ENCODE measurements around the gene PARVB. TPM values are rescaled to one million over a fixed set of nuclear protein-coding genes. Genes with fewer than 3 reads are reported as not detected.

The PARVB gene
- total and polyA plus RNA-seq, 2 donors (not counting 3 experiments of a cell fraction or from before 2014, with no cell fraction given), result 155 to 162 TPM

- Histone ChIP-seq H3K9ac (replicated peaks; ENCODE audit: extremely low read depth, insufficient read depth, low read length) (no peak overlapping the region), H3K9me3 (replicated peaks; ENCODE audit: control insufficient read depth, insufficient read depth, low read length) (no peaks in the 10 kb centered on the region), H3K36me3 (ENCODE audit: control insufficient read depth in 2 of 2, extremely low read depth in 1 of 2, insufficient read depth in 2 of 2, low read length in 2 of 2) (peaks cover 3 to 23% of the 10 kb centered on the region in 2 experiments), H3K27ac (ENCODE audit: insufficient read depth, low read depth, low read length) (no peak overlapping the region), H3K4me3 (replicated peaks in 1 of 3; ENCODE audit: insufficient read depth in 1 of 3, low read depth in 1 of 3, low read length in 3 of 3) (no peak overlapping the region), H3K4me2 (ENCODE audit: insufficient read depth, low read length) (no peak overlapping the region), H2AFZ (ENCODE audit: low read depth, low read length) (no peak overlapping the region), H3K4me1 (ENCODE audit: control insufficient read depth, extremely low read depth, insufficient read depth, low read length) (no peaks in the 10 kb centered on the region), H3K79me2 (ENCODE audit: control insufficient read depth, insufficient read depth, low read length) (peaks cover 4% of the 10 kb centered on the region), H3K27me3 (ENCODE audit: control insufficient read depth in 2 of 2, insufficient read depth in 2 of 2, low read length in 2 of 2) (no peaks in the 10 kb centered on the region), H3K9me1 (replicated peaks; ENCODE audit: control insufficient read depth, extremely low read depth, insufficient read depth, low read length) (no peaks in the 10 kb centered on the region), H4K20me1 (replicated peaks; ENCODE audit: control insufficient read depth, extremely low read depth, insufficient read depth, low read length) (no peaks in the 10 kb centered on the region)
- POLR2A ChIA-PET, result no interaction called here
- CTCF ChIA-PET, result no interaction called here
- DNase-seq (ENCODE audit: low read depth, low spot score) (no peak), FAIRE-seq (no peak)
- dilution Hi-C loops (cut with MboI; ENCODE audit: extremely low pct_ligation_motif_present, low sequenced_read_pairs) (no loop called here), intact Hi-C loops (cut with micrococcal nuclease) (no loop called here)
- TF ChIP-seq, protein P1, sequence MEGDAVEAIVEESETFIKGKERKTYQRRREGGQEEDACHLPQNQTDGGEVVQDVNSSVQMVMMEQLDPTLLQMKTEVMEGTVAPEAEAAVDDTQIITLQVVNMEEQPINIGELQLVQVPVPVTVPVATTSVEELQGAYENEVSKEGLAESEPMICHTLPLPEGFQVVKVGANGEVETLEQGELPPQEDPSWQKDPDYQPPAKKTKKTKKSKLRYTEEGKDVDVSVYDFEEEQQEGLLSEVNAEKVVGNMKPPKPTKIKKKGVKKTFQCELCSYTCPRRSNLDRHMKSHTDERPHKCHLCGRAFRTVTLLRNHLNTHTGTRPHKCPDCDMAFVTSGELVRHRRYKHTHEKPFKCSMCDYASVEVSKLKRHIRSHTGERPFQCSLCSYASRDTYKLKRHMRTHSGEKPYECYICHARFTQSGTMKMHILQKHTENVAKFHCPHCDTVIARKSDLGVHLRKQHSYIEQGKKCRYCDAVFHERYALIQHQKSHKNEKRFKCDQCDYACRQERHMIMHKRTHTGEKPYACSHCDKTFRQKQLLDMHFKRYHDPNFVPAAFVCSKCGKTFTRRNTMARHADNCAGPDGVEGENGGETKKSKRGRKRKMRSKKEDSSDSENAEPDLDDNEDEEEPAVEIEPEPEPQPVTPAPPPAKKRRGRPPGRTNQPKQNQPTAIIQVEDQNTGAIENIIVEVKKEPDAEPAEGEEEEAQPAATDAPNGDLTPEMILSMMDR (IDR thresholded peaks at IDR 0.05; ENCODE audit: extremely low read depth in 1 of 2, insufficient read depth in 1 of 2, low read depth in 1 of 2, low read length in 2 of 2), result no peak
- TF ChIP-seq EZH2 (IDR thresholded peaks at IDR 0.05; ENCODE audit: borderline replicate concordance, low read depth, low read length, severe bottlenecking), result no peak
- no peak for TF ChIP-seq GATA2 (IDR thresholded peaks at IDR 0.05; ENCODE audit: insufficient read depth, insufficient read length, low read depth, low read length)
- TF ChIP-seq POLR2A (IDR thresholded peaks at IDR 0.05; ENCODE audit: low read depth, low read length), result no peak
- no peak for TF ChIP-seq MYC (IDR thresholded peaks at IDR 0.05; ENCODE audit: low read depth, low read length)
- no peak for TF ChIP-seq POLR2AphosphoS5 (IDR thresholded peaks at IDR 0.05; ENCODE audit: insufficient read depth, low read depth, low read length)
- TF ChIP-seq JUN (IDR thresholded peaks at IDR 0.05; ENCODE audit: borderline replicate concordance, insufficient read depth, insufficient read length, low read depth), result no peak
- no peak for TF ChIP-seq FOS (IDR thresholded peaks at IDR 0.05; ENCODE audit: borderline replicate concordance, insufficient read depth, low read length)
- TF ChIP-seq, protein P2, sequence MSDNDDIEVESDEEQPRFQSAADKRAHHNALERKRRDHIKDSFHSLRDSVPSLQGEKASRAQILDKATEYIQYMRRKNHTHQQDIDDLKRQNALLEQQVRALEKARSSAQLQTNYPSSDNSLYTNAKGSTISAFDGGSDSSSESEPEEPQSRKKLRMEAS (IDR thresholded peaks at IDR 0.05; ENCODE audit: insufficient read depth, insufficient read length), result no peak
- no TSS peak for BruUV-seq (replicated peaks)
These were observed 93.6 kb downstream of the PARVB start for GRCh38 chr22:44117746-44118145.

Measured in endothelial cell of umbilical vein (primary cell).